ENCODE data around the gene CDH24.
"Not testable (repeated sequence)": the region's sequence is repeated elsewhere in the genome, so short reads cannot be mapped to it uniquely, and the experiment has no call there.

CDH24 gene

GRCh38 chr14:23006188-23006534 lies 51.2 kb downstream of the CDH24 start:
- Histone ChIP-seq H3K4me1 (ENCODE audit: low read length) (peaks cover 17% of the 10 kb centered on the region; the same call in 1 of the 2 replicates), H3F3A (ENCODE audit: insufficient read depth, low read length) (peaks cover 19% of the 10 kb centered on the region), H3K27ac (ENCODE audit: low read length) (peak overlapping the region; percentile 91; the same call in 1 of the 2 replicates), H3K9ac (ENCODE audit: low read length) (peak overlapping the region; percentile 86), H3K4me3 (ENCODE audit: low read length) (peak overlapping the region; percentile 73), H3K9me3 (replicated peaks; ENCODE audit: insufficient read depth, low read length) (no peaks in the 10 kb centered on the region), H3K36me3 (replicated peaks; ENCODE audit: insufficient read depth, low read length) (no peaks in the 10 kb centered on the region), H3K9me2 (replicated peaks; ENCODE audit: insufficient read depth, low read length) (no peaks in the 10 kb centered on the region), H3K79me2 (ENCODE audit: low read length) (no peaks in the 10 kb centered on the region), H3K4me2 (ENCODE audit: low read depth, low read length) (peak overlapping the region; percentile 85), H2AFZ (ENCODE audit: low read length) (peak overlapping the region; percentile 48; the same call in 1 of the 2 replicates), H3K27me3 (replicated peaks; ENCODE audit: insufficient read depth, low read length) (no peaks in the 10 kb centered on the region), H4K20me1 (ENCODE audit: insufficient read depth, low read length) (no peaks in the 10 kb centered on the region)
- TF ChIP-seq EZH2 (optimal IDR thresholded peaks at IDR 0.05; ENCODE audit: low read depth, low read length) (no peak), CTCF (IDR thresholded peaks at IDR 0.05; ENCODE audit: low read length) (no peak), EZH2phosphoT487 (IDR thresholded peaks at IDR 0.05; ENCODE audit: low read length) (no peak)
- no peak for DNase-seq

DNA sequence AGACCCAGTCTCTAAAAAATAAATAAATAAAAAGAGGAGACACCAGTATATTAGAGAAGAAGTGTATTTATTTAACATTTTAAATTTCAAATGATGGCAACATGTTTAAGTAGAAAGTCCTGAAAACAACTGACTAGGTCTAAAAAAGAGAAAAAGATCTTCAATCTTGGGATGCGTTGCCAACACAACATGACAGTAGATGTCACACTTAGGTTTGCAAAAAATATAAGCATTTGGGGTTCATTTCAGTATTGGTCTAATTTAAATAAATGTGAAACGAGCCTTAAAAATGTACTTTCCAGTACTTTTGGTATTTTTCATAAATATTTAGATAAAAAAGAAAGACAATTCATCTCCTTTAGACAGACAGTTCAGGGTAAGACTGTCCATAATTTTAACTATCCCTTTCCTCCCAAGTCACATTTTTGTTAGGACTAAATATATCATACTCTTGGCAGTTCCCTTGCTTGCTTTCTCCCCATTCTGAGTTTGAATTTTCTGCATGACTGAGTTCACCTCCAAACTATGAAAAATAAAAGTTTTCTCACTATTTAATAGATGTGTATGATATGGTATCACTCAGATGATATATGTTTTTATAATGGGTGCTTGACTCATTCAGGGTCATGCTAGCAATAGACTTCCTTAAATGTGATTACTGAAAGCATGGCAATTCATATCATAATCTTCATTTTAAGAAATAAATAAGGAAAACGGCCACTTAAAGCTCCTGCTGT lies 51.7 kb downstream of the CDH24 start:
- Histone ChIP-seq H3K4me1 (ENCODE audit: low read length) (peaks cover 17% of the 10 kb centered on the region; the same call in 1 of the 2 replicates), H3K4me2 (ENCODE audit: low read depth, low read length) (peak overlapping the region; percentile 85), H3F3A (ENCODE audit: insufficient read depth, low read length) (peaks cover 19% of the 10 kb centered on the region), H2AFZ (ENCODE audit: low read length) (0 out of 2 replicates have a peak overlapping the region, but pooled peaks have one; percentile 48), H3K27ac (ENCODE audit: low read length) (peak overlapping the region; percentile 91; the same call in 1 of the 2 replicates), H4K20me1 (ENCODE audit: insufficient read depth, low read length) (no peaks in the 10 kb centered on the region), H3K36me3 (replicated peaks; ENCODE audit: insufficient read depth, low read length) (no peaks in the 10 kb centered on the region), H3K9me2 (replicated peaks; ENCODE audit: insufficient read depth, low read length) (no peaks in the 10 kb centered on the region), H3K9me3 (replicated peaks; ENCODE audit: insufficient read depth, low read length) (no peaks in the 10 kb centered on the region), H3K79me2 (ENCODE audit: low read length) (no peaks in the 10 kb centered on the region), H3K4me3 (ENCODE audit: low read length) (peak overlapping the region; percentile 73; the same call in 1 of the 2 replicates), H3K27me3 (replicated peaks; ENCODE audit: insufficient read depth, low read length) (no peaks in the 10 kb centered on the region), H3K9ac (ENCODE audit: low read length) (peak overlapping the region; percentile 86; the same call in 1 of the 2 replicates)
- TF ChIP-seq CTCF (IDR thresholded peaks at IDR 0.05; ENCODE audit: low read length) (no peak), EZH2phosphoT487 (IDR thresholded peaks at IDR 0.05; ENCODE audit: low read length) (no peak), EZH2 (optimal IDR thresholded peaks at IDR 0.05; ENCODE audit: low read depth, low read length) (no peak)
- no peak for DNase-seq

- H2AFZ ChIP-seq (ENCODE audit: low read length); H4K20me1 ChIP-seq (ENCODE audit: insufficient read depth, low read length); H3K9me3 ChIP-seq (replicated peaks; ENCODE audit: insufficient read depth, low read length); H3K27me3 ChIP-seq (replicated peaks; ENCODE audit: insufficient read depth, low read length); H3K36me3 ChIP-seq (replicated peaks; ENCODE audit: insufficient read depth, low read length); H3K9me2 ChIP-seq (replicated peaks; ENCODE audit: insufficient read depth, low read length); H3K79me2 ChIP-seq (ENCODE audit: low read length); H3K4me2 ChIP-seq (ENCODE audit: low read depth, low read length); H3K4me3 ChIP-seq (ENCODE audit: low read length); H3K9ac ChIP-seq (ENCODE audit: low read length); H3K27ac ChIP-seq (ENCODE audit: low read length); DNase-seq: not testable (repeated sequence)
- H3K4me1 ChIP-seq (ENCODE audit: low read length) = peaks cover 17% of the 10 kb centered on the region; the same call in 1 of the 2 replicates
- peaks cover 15% of the 10 kb centered on the region for H3F3A ChIP-seq (ENCODE audit: insufficient read depth, low read length)
These were observed 53.0 kb downstream of the CDH24 start for GRCh38 chr14:23004274-23004673.

- no peak for DNase-seq
- no peaks in the 10 kb centered on the region for H3K36me3 ChIP-seq (replicated peaks; ENCODE audit: insufficient read depth, low read length)
- no peak overlapping the region for H3K9ac ChIP-seq (ENCODE audit: low read length)
- H4K20me1 ChIP-seq (ENCODE audit: insufficient read depth, low read length) = no peaks in the 10 kb centered on the region
- no peak overlapping the region for H3K27ac ChIP-seq (ENCODE audit: low read length)
- TF ChIP-seq EZH2 (optimal IDR thresholded peaks at IDR 0.05; ENCODE audit: low read depth, low read length) (no peak), EZH2phosphoT487 (IDR thresholded peaks at IDR 0.05; ENCODE audit: low read length) (no peak), CTCF (IDR thresholded peaks at IDR 0.05; ENCODE audit: low read length) (no peak)
- no peak overlapping the region for H3K4me3 ChIP-seq (ENCODE audit: low read length)
- H3K9me3 ChIP-seq (replicated peaks; ENCODE audit: insufficient read depth, low read length) = no peaks in the 10 kb centered on the region
- peaks cover 11% of the 10 kb centered on the region; the same call in 1 of the 2 replicates for H3K4me1 ChIP-seq (ENCODE audit: low read length)
- no peaks in the 10 kb centered on the region for H3K79me2 ChIP-seq (ENCODE audit: low read length)
- no peak overlapping the region for H3K4me2 ChIP-seq (ENCODE audit: low read depth, low read length)
- no peaks in the 10 kb centered on the region for H3K27me3 ChIP-seq (replicated peaks; ENCODE audit: insufficient read depth, low read length)
- H3K9me2 ChIP-seq (replicated peaks; ENCODE audit: insufficient read depth, low read length) = no peaks in the 10 kb centered on the region
- H2AFZ ChIP-seq (ENCODE audit: low read length) = no peak overlapping the region
- H3F3A ChIP-seq (ENCODE audit: insufficient read depth, low read length) = peaks cover 7% of the 10 kb centered on the region; the same call in 1 of the 2 replicates
These were observed 54.7 kb downstream of the CDH24 start for GRCh38 chr14:23002592-23002991.
